Right atrium auricular region (tissue), 2 donors: ENCODE measurements around the gene ACTR10. TPM values are rescaled to one million over a fixed set of nuclear protein-coding genes. Genes with fewer than 3 reads are reported as not detected.

Experiments used
- DNase-seq: peaks from one replicate; pipeline ENCODE4 v3.0.0-alpha.2; 2019; ENCODE audit warnings: low spot score
- H3K27ac ChIP-seq, 2 donors: fragments of 200-600 bp; sonication (generic); 1 replicate in 1 of 2; 2 replicates in 1 of 2; pipeline ENCODE4 v1.5.1; 2016 to 2019
- H3K27me3 ChIP-seq, 2 donors: fragments of 200-600 bp; sonication (generic); one replicate each; pipeline versions ENCODE4 v1.5.1 to v1.6.0; 2017 to 2019
- H3K36me3 ChIP-seq: fragments of 200-600 bp; sonication (generic); one replicate; pipeline ENCODE4 v1.5.1; 2016
- H3K4me1 ChIP-seq, 2 donors: fragments of 200-600 bp; sonication (generic); one replicate each; pipeline versions ENCODE4 v1.5.1 to v1.6.0; 2017 to 2019
- H3K4me3 ChIP-seq, 2 donors: fragments of 200-600 bp; sonication (generic); 1 replicate in 1 of 2; 2 replicates in 1 of 2; pipeline ENCODE4 v1.5.1; 2017 to 2019; ENCODE audit warnings: mild to moderate bottlenecking in 1 of 2, moderate library complexity in 1 of 2
- H3K9me3 ChIP-seq, 2 donors: fragments of 200-600 bp; sonication (generic); one replicate each; pipeline ENCODE4 v1.5.1; 2019
- CTCF ChIP-seq, 2 donors: fragments of 200-600 bp; sonication (generic); IDR thresholded peaks; one replicate each; pipeline ENCODE4 v1.5.1; 2019; ENCODE audit warnings: antibody characterized with exemption in 2 of 2
- total RNA-seq, 2 donors: library from RNA; depleted of rRNA; stranded (reverse); fragments of >200 nt; gene quantifications; one replicate each; pipeline ENCODE4 v1.1.0, GENCODE V29; 2016

The ACTR10 gene
- total RNA-seq, 2 donors from 2014 or later: 55.3 to 109 TPM

GRCh38 chr14:58280954-58281787 is 81.2 kb downstream of the ACTR10 start:
- no peaks in the 10 kb centered on the region for H3K9me3 ChIP-seq
- peaks cover 0 to 51% of the 10 kb centered on the region in 2 donors for H3K4me1 ChIP-seq
- DNase-seq: no peak
- no peaks in the 10 kb centered on the region for H3K27me3 ChIP-seq
- no peak for TF ChIP-seq CTCF (IDR thresholded peaks at IDR 0.05)
- peak overlapping the region; percentile 66 to 91 for H3K27ac ChIP-seq
- peak overlapping the region in 1 of 2 donors; percentile 7 for H3K4me3 ChIP-seq
- H3K36me3 ChIP-seq: peaks cover 33% of the 10 kb centered on the region

- Histone ChIP-seq H3K4me3 (no peak overlapping the region), H3K27ac (peak overlapping the region; percentile 66 to 91), H3K27me3 (no peaks in the 10 kb centered on the region), H3K36me3 (peaks cover 41% of the 10 kb centered on the region), H3K4me1 (peaks cover 0 to 44% of the 10 kb centered on the region in 2 donors), H3K9me3 (no peaks in the 10 kb centered on the region)
- no peak for DNase-seq
- no peak for TF ChIP-seq CTCF (IDR thresholded peaks at IDR 0.05)
These were observed 82.0 kb downstream of the ACTR10 start for GRCh38 chr14:58281969-58282368.

- peaks cover 39% of the 10 kb centered on the region for H3K36me3 ChIP-seq
- no peak overlapping the region for H3K4me3 ChIP-seq
- TF ChIP-seq CTCF (IDR thresholded peaks at IDR 0.05): no peak
- peak overlapping the region; percentile 66 to 91 for H3K27ac ChIP-seq
- H3K27me3 ChIP-seq: no peaks in the 10 kb centered on the region
- no peaks in the 10 kb centered on the region for H3K9me3 ChIP-seq
- peaks cover 0 to 44% of the 10 kb centered on the region in 2 donors for H3K4me1 ChIP-seq
- DNase-seq: no peak
These were observed 83.1 kb downstream of the ACTR10 start for GRCh38 chr14:58282925-58283593.

DNA sequence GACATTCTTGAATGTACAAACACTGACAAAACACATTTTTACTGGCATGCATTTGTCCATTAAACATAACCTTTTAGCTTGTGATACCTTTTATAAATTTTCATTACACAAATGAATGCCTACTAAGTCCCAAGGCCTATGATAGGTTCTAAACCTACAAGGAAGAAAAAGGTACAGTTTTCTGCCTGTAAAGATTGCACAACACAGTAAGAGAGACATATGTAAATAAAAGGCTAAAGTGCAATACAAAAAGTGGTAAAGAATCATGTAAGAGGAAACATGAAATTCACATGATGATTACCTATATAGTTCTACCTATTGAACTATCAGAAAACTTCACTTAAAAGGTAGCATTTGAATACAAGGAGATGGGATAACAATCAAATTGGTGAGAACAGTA is 83.8 kb downstream of the ACTR10 start:
- Histone ChIP-seq H3K4me3 (no peak overlapping the region), H3K27ac (peak overlapping the region; percentile 66 to 91), H3K36me3 (peaks cover 34% of the 10 kb centered on the region), H3K9me3 (no peaks in the 10 kb centered on the region), H3K4me1 (peaks cover 0 to 44% of the 10 kb centered on the region in 2 donors), H3K27me3 (no peaks in the 10 kb centered on the region)
- TF ChIP-seq CTCF (IDR thresholded peaks at IDR 0.05): no peak
- no peak for DNase-seq

- H3K27ac ChIP-seq: peak overlapping the region in 1 of 2 donors; percentile 31
- no peaks in the 10 kb centered on the region for H3K9me3 ChIP-seq
- no peaks in the 10 kb centered on the region for H3K27me3 ChIP-seq
- TF ChIP-seq CTCF (IDR thresholded peaks at IDR 0.05): no peak
- peaks cover 44% of the 10 kb centered on the region for H3K36me3 ChIP-seq
- no peak for DNase-seq
- peaks cover 0 to 50% of the 10 kb centered on the region in 2 donors for H3K4me1 ChIP-seq
- no peak overlapping the region for H3K4me3 ChIP-seq
These were observed 85.2 kb downstream of the ACTR10 start for GRCh38 chr14:58285132-58285531.

Other genes with a start within 250 kb of the ACTR10 start
- gene ARMH4, start 47.9 kb upstream of the ACTR10 start, total RNA-seq: 10 to 100 TPM in 1 of 2 donors, 1 to 10 TPM in 1; 3.4 to 16.3 TPM
- 10 to 100 TPM; 78.9 to 85.3 TPM for gene PSMA3, start 44.7 kb downstream of the ACTR10 start, total RNA-seq
- gene ARID4A, start 98.4 kb downstream of the ACTR10 start, total RNA-seq: 10 to 100 TPM in 1 of 2 donors, 1 to 10 TPM in 1; 9.5 to 12.7 TPM
- not detected for gene TOMM20L, start 195.8 kb downstream of the ACTR10 start, total RNA-seq
- 10 to 100 TPM; 35.4 to 84.5 TPM for gene TIMM9, start 227.4 kb downstream of the ACTR10 start, total RNA-seq
- 10 to 100 TPM in 1 of 2 donors, 1 to 10 TPM in 1; 8.9 to 11.9 TPM for gene KIAA0586, start 227.6 kb downstream of the ACTR10 start, total RNA-seq